T-helper 9 cell (primary cell): ENCODE results near the gene JAM3.
"Not testable (repeated sequence)": the region's sequence is repeated elsewhere in the genome, so short reads cannot be mapped to it uniquely, and the experiment has no call there.

Experiments used
- DNase-seq: peaks from one replicate; pipeline ENCODE4 v3.0.0-alpha.2; 2020

Gene JAM3

DNA sequence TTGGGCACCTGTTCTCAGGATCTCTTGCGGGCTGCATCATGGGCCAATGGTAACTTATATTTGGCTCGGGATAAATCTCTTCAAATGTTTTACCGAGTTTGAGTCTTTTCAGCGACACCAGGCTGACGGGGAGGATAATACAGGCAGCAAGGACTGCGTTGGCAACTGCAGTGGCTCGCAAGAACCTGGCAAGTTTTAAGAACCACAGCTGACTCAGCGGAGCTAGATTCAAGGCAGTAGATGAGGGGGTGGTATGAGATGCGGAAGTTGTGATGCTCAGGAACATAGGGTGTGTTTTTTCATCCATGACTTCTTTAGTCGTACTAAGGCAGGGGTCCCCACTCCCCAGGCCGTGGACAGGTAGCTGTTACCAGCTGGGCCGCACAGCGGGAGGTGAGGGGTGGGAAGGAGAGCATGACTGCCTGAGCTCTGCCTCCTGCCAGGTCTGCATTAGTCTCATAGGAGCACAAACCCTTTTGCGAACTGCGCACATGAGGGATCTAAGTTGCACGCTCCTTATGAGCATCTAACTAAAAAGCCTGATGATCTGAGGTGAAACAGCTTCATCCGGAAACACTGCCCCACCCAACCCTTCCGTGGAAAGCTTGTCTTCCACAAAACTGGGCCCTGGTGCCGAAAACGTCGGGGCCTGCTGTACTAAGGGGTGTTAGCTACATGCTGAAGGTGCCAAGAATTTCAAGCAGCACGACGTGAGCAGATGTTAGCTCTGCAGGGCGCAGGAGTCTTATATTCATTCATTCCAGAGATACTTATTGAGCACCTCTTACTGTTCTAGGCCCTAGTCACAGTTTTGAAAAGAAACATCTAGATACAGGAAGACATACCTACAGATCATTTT lies 6.4 kb upstream of the JAM3 start:
- DNase-seq: no peak

- no peak for DNase-seq
Observed at GRCh38 chr11:134063124-134063495, 5.8 kb upstream of the JAM3 start.

DNA sequence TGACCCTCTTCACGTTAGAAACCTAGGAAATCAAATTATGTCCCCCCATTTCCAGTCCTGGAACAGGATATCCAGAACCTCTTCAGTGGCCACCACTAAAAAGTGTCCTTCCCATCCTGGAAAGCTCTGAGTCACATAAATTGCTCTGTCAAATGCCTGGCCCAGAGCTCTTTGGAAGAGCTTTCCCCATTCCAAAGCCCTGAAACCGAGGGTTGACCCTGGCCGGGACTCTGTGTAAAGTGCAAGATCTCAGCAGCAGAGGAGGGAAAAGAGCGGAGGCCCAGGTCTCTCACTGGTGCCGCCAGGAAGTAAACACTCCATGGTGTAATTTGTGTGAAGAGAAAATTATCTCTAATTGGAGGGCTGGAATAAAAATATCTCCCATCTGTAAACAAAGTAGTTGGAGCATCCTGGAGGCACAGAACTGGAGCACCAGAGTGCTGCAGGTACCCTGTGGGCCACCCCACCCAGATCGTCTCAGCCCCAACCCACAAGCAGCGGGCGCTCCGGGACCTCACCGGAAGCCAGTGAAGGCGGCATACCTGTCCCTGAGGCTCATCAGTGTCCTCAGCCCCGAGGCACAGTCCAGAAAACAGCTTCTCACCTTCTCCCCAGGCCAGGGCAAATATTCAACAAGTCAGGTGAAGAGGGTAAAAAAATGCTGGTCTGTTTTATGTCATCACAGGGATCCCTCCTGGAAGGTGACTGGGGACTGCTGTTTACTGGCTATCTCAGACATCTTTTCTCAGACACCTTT lies 4.7 kb upstream of the JAM3 start:
- no peak for DNase-seq

- no peak for DNase-seq
Observed at GRCh38 chr11:134065381-134065780, 3.5 kb upstream of the JAM3 start.

DNA sequence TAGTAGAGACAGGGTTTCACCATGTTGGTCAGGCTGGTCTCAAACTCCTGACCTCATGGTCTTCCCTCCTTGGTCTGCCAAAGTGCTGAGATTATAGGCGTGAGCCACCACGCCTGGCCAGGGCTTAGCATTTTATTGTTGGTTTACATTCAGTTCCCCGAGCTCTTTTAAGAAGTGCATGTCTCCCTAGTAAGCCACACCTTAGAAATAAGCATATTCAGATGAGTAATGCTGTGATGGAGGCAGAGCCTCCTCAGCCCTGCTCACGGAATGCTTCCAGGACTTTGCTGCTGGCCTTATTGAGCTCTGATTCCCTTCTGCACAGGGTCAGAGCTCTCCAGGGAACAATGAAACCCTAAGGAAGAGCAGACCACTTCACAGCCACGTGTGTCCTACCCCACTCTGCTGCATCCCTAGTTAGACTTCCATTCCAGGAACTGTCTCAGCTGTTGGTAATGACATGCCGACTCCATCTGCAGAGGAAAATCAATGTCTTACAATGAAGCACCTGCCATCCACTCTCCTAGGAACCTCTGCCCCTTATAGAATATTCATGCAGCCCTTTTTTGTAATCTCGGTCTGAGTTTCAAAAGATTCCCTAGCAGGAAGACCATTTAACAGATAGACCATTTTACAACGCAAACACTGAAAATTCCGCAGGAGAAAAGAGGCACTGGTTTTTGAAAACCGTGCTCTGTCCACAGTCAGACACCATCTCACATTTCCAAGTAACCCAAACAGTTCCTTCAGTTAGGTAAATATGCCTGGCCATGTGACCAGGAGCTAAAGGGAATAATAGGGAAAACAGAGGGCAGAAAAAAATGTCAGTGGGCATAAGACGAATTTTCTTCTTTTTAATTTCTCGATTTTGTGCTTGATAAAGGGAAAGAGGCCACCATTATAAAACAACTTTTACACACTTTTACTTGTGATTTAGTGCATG lies 1.7 kb upstream of the JAM3 start:
- DNase-seq: no peak

DNA sequence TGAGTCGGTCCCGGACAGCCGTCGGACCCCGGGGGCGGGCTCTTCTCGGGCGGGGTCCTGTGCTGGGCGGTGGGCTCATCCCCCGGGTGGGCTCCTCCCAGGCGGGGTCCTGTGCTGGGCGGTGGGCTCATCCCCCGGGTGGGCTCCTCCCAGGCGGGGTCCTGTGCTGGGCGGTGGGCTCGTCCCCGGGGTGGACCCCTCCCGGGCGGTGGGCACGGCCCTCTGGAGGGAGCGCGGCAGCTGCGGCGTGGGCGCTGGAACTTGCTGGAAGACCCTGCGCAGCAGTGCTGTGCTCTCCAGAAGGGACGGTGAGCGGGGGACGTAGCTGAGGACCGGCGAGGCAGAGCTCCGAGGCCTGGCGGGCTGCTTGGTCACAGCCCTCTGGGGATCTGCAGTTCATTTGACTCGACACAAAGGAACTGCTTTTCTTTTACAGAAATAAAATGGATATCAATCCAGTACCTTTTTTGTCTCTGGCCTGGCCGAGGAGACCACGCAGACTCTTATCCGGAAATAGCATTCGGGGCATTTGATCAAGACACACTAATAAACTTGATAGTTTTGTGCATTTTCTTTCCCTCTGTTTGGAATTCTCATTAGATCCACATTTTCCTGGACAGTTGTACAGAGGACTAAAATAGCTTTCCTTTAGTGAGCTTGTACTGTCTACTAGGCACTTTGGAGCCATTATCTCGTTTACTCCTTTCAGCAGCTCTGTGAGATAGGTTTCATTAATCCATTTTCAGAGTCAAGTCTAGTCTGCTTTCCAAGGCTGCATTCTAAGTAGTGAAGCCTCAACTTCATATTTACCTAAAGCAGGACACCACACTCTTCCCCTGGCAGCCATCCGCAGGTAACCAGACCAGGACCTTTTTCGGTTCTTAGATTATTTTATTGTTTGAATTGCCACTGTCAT lies 812 bp downstream of the JAM3 start:
- no peak for DNase-seq

GRCh38 chr11:134070342-134070845 lies 1.5 kb downstream of the JAM3 start:
- no peak for DNase-seq

GRCh38 chr11:134071306-134071705 lies 2.4 kb downstream of the JAM3 start:
- DNase-seq: no peak

DNA sequence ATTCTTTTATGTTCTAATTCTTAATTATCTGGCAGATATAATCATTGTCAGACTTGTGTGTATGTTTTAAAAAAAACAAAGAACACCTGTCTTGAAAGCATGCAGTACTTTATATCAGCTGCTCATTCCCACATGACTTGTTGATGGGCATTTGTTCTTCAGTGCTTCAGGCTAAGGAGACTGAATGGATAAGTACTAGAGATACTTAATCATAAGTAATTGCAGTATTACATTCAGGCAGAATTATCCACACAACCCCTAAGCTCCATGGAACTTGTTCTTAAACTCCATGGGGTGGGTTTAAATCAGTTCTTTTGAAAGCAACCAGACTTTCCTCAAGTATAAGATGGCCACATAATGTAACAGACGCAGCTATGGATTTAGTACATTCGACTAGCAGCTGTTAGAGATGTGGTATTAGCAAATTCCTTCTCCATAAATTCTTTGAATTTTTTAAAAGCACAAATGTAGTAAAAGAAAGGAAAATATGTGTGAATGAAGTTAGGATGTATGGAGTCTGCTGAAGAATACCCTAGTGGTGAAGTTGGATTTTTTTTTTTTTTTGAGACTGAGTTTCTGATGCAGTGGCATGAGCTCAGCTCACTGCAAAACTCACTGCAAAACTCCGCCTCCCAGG lies 3.0 kb downstream of the JAM3 start:
- no peak for DNase-seq

DNA sequence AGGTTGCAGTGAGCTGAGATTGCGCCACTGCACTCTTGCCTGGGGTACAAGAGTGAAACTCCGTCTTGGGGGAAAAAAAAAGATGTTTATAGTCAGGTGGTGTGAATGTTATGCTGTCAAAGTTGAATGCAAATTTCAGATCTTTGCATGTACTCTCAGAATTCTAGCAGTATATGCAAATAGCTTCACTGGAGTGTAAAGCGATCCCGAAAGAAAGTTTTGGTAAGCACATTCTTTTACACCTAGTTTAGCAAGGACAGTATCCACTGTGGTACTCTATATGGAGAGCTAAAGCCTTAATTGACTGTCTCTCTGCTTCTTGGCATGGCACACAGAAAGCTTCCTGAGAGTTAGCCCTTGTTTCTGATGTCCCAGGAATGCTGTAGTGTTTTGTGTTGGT lies 4.0 kb downstream of the JAM3 start:
- DNase-seq: no peak

DNA sequence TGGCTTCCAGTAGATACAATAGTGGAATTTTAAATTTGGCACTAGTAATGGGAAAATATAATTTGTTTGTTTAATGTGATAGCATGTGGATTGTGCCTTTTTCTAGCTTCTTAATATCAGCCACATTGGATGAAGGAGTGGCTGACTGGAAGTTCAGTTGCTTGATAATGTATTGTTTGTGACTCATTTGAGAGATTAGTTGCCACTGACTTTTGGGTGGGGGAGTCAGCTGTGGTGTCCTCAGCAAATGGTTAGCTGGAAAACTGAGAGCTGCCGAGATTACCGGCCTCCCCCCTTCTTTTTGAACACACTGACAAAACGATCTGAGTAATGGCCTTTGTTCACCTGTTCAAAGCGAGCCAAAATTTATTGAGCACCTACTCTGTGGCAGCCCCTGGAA lies 5.5 kb downstream of the JAM3 start:
- no peak for DNase-seq

- DNase-seq: no peak
Observed at GRCh38 chr11:134074766-134075165, 5.9 kb downstream of the JAM3 start.

GRCh38 chr11:134079317-134079716 lies 10.4 kb downstream of the JAM3 start:
- no peak for DNase-seq

DNA sequence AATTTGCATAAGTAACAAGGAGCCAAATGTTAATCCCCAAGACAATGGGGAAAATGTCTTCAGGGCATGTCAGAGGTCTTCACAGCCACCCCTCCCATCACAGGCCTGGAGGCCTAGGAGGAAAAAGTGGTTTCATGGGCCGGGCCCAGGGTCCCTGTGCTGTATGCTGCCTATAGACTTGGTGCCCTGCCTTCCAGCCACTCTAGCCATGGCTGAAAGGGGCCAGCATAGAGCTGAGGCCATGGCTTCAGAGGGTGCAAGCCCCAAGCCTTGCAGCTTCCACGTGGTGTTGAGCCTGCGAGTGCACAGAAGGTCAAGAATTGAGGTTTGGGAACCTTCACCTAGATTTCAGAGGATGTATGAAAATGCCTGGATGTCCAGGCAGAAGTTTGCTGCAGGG lies 12.4 kb downstream of the JAM3 start:
- DNase-seq: not testable (repeated sequence)

- no peak for DNase-seq
Observed at GRCh38 chr11:134082990-134083389, 14.1 kb downstream of the JAM3 start.

DNA sequence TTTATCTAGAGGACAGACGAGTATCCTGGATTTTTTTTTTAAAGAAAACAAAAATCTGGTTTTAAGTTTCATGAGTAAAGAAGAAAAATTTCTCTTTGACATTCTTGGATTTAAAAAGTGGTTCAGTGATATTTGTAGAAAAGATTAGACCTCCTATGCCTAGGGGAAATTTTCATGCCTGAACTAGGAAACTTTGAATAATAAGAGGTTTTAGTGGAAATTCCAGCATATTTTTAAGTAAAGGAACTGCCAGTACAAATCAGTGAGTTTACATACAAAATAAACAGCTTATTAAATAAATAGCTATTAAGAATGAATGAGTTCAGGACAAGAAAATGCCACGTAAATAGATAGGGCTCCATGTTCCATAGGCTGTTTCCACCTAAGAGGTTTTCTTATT lies 17.5 kb downstream of the JAM3 start:
- no peak for DNase-seq

GRCh38 chr11:134092006-134092405 lies 23.1 kb downstream of the JAM3 start:
- not testable (repeated sequence) for DNase-seq

GRCh38 chr11:134097166-134097565 lies 28.3 kb downstream of the JAM3 start:
- no peak for DNase-seq

- no peak for DNase-seq
Observed at GRCh38 chr11:134098566-134099184, 29.8 kb downstream of the JAM3 start.

DNA sequence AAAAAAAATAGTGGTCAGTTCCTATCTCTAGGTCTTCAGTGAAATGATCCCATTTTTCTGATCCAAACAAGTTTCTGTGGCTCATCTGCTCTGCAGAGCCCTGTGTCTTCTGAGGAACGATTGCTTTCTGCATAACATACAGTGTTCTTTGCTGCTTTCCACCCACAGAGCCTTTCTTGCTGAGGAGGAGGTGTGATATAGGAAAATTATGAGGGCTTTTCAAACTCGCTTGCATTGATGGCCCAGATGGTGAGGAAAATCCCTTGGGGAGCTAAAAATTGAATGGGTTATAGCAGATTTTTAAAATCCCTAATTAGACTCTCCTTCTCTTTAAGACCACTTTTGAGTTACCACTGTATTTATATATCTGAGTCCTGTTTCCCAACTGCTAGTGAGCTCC lies 31.3 kb downstream of the JAM3 start:
- no peak for DNase-seq

- DNase-seq: no peak
Observed at GRCh38 chr11:134101282-134101681, 32.4 kb downstream of the JAM3 start.
